HG03460 (cell line): ENCODE data around the gene CAMP.
"Not testable (repeated sequence)": the region's sequence is repeated elsewhere in the genome, so short reads cannot be mapped to it uniquely, and the experiment has no call there.

Source experiments
- ATAC-seq: cut with Tn5 transposase; IDR thresholded peaks from one replicate; pipeline ENCODE4 v1.9.1; 2021; ENCODE audit not compliant: unreplicated experiment

The CAMP gene

GRCh38 chr3:48248095-48248850 lies 25.0 kb downstream of the CAMP start:
- ATAC-seq: no peak

GRCh38 chr3:48256557-48256956 lies 33.3 kb downstream of the CAMP start:
- ATAC-seq: no peak

- no peak for ATAC-seq
These were observed 35.2 kb downstream of the CAMP start for GRCh38 chr3:48258530-48258929.

- no peak for ATAC-seq
These were observed 44.5 kb downstream of the CAMP start for GRCh38 chr3:48267782-48268181.

GRCh38 chr3:48268381-48268935 lies 45.2 kb downstream of the CAMP start:
- no peak for ATAC-seq

- no peak for ATAC-seq
These were observed 45.8 kb downstream of the CAMP start for GRCh38 chr3:48268936-48269561.

- ATAC-seq: no peak
These were observed 46.3 kb downstream of the CAMP start for GRCh38 chr3:48269592-48269991.

- ATAC-seq: no peak
These were observed 47.0 kb downstream of the CAMP start for GRCh38 chr3:48270306-48270705.

- not testable (repeated sequence) for ATAC-seq
These were observed 47.9 kb downstream of the CAMP start for GRCh38 chr3:48271223-48271622.

- no peak for ATAC-seq
These were observed 48.6 kb downstream of the CAMP start for GRCh38 chr3:48271763-48272498.

- no peak for ATAC-seq
These were observed 50.4 kb downstream of the CAMP start for GRCh38 chr3:48273594-48274211.

GRCh38 chr3:48274452-48274851 lies 51.2 kb downstream of the CAMP start:
- ATAC-seq: no peak
